Muscle of back (tissue), 11 donors: ENCODE results near the gene BNC2. TPM values are rescaled to one million over a fixed set of nuclear protein-coding genes. Genes with fewer than 3 reads are reported as not detected.
A peak's percentile ranks its signal among the peaks of the same experiment; 100 is the strongest.

Experiments
- DNase-seq, 3 donors: peaks; one replicate each; pipeline versions ENCODE4 v3.0.0 to v3.0.0-alpha.2; 2013
- polyA plus RNA-seq, 10 donors: library from polyadenylated mRNA; unstranded; fragments of 120-200 nt; gene quantifications; one replicate each; pipeline ENCODE4 v1.2.1, GENCODE V29; 2013; ENCODE audit not compliant: insufficient read length in 10 of 10

The BNC2 gene
- polyA plus RNA-seq, 10 donors: 6.1 to 11.8 (median 7.5) TPM

- no peak for DNase-seq
These were observed 259.5 kb downstream of the BNC2 start for GRCh38 chr9:16611001-16611400.

GRCh38 chr9:16610538-16610937 is 259.9 kb downstream of the BNC2 start:
- no peak for DNase-seq

- DNase-seq: no peak
These were observed 261.6 kb downstream of the BNC2 start for GRCh38 chr9:16608906-16609305.

GRCh38 chr9:16602494-16602893 is 268.0 kb downstream of the BNC2 start:
- no peak for DNase-seq

GRCh38 chr9:16601991-16602390 is 268.5 kb downstream of the BNC2 start:
- DNase-seq: no peak

- DNase-seq: no peak
These were observed 272.2 kb downstream of the BNC2 start for GRCh38 chr9:16598316-16598715.

GRCh38 chr9:16597136-16597535 is 273.3 kb downstream of the BNC2 start:
- DNase-seq: no peak

- no peak for DNase-seq
These were observed 275.2 kb downstream of the BNC2 start for GRCh38 chr9:16595227-16595626.

- DNase-seq: no peak
These were observed 275.7 kb downstream of the BNC2 start for GRCh38 chr9:16594787-16595186.

- DNase-seq: no peak
These were observed 276.7 kb downstream of the BNC2 start for GRCh38 chr9:16593746-16594145.

- DNase-seq: no peak
These were observed 279.4 kb downstream of the BNC2 start for GRCh38 chr9:16591092-16591491.

- no peak for DNase-seq
These were observed 284.9 kb downstream of the BNC2 start for GRCh38 chr9:16585591-16585990.

- DNase-seq: no peak
These were observed 290.5 kb downstream of the BNC2 start for GRCh38 chr9:16579872-16580432.

- peak in 1 of 3 donors; percentile 47 for DNase-seq
These were observed 294.6 kb downstream of the BNC2 start for GRCh38 chr9:16575986-16576245.

GRCh38 chr9:16575142-16575985 is 295.1 kb downstream of the BNC2 start:
- no peak for DNase-seq

GRCh38 chr9:16572005-16572734 is 298.3 kb downstream of the BNC2 start:
- no peak for DNase-seq

- peak; percentile 16 to 64 (median 34) for DNase-seq
These were observed 299.2 kb downstream of the BNC2 start for GRCh38 chr9:16571127-16571802.

GRCh38 chr9:16563446-16563845 is 307.0 kb downstream of the BNC2 start:
- no peak for DNase-seq

GRCh38 chr9:16561121-16561520 is 309.3 kb downstream of the BNC2 start:
- DNase-seq: no peak

- DNase-seq: no peak
These were observed 310.9 kb downstream of the BNC2 start for GRCh38 chr9:16559418-16560188.

- DNase-seq: no peak
These were observed 314.7 kb downstream of the BNC2 start for GRCh38 chr9:16555802-16556201.
